Calu3 (cell line): ENCODE results near the gene PRKAR1A. TPM values are rescaled to one million over a fixed set of nuclear protein-coding genes. Genes with fewer than 3 reads are reported as not detected.

Source experiments
- BruUV-seq: library from RNA; stranded (reverse); fragments of 400-500 nt; replicated peaks from 2 replicates; lab custom pipeline; 2021; lab: Mats Ljungman, UMichigan
- CTCF ChIA-PET: fragments of 300-600 bp; sonication (Branson Sonifier 250); formaldehyde crosslinking; loops from one replicate; lab custom pipeline; 2022; ENCODE audit warnings: antibody characterized with exemption; lab: Charles Lee
- DNase-seq: peaks from one replicate; pipeline ENCODE4 v3.0.0; 2022
- H3K27ac Mint-ChIP-seq: one replicate; pipeline ENCODE4 v1.8.0; 2022; ENCODE audit warnings: mixed read lengths; ENCODE audit not compliant: unreplicated experiment
- H3K27me3 Mint-ChIP-seq: one replicate; pipeline ENCODE4 v1.8.0; 2022; ENCODE audit warnings: mixed read lengths; ENCODE audit not compliant: unreplicated experiment
- H3K36me3 Mint-ChIP-seq: one replicate; pipeline ENCODE4 v1.8.0; 2022; ENCODE audit warnings: mild to moderate bottlenecking, moderate library complexity, mixed read lengths; ENCODE audit not compliant: insufficient read depth, unreplicated experiment
- H3K4me1 Mint-ChIP-seq: one replicate; pipeline ENCODE4 v1.8.0; 2022; ENCODE audit warnings: mild to moderate bottlenecking, low read depth, mixed read lengths; ENCODE audit not compliant: unreplicated experiment
- H3K4me3 Mint-ChIP-seq: one replicate; pipeline ENCODE4 v1.8.0; 2022; ENCODE audit warnings: mild to moderate bottlenecking, low read depth, moderate library complexity, mixed read lengths; ENCODE audit not compliant: unreplicated experiment
- H3K9me3 Mint-ChIP-seq: one replicate; pipeline ENCODE4 v1.8.0; 2022; ENCODE audit warnings: low read depth, mixed read lengths; ENCODE audit not compliant: unreplicated experiment
- CTCF ChIP-seq: fragments of 200-600 bp; IDR thresholded peaks from one replicate; pipeline ENCODE4 v1.8.0; 2022; ENCODE audit warnings: antibody characterized with exemption; ENCODE audit not compliant: unreplicated experiment
- intact Hi-C: fragments of 100-400 bp; cut with micrococcal nuclease; formaldehyde crosslinking; loops from one replicate; pipeline ENCODE4 v1.10.0; 2022; ENCODE audit not compliant: unreplicated experiment
- total RNA-seq: library from RNA; stranded (reverse); gene quantifications from 2 replicates; pipeline ENCODE4 v1.2.3, GENCODE V29; 2022

PRKAR1A gene
- total RNA-seq, 1 experiment from 2014 or later: 239 TPM

GRCh38 chr17:68594552-68594951 is 82.3 kb downstream of the PRKAR1A start:
- CTCF ChIA-PET: interaction anchor here (0.5 to 1.2 kb wide), 2 partner anchors 60 to 312 kb away, joined by 4 to 6 read pairs; no protein-coding TSS in a partner anchor
- Mint-ChIP-seq H3K27me3 (peaks cover 44% of the 10 kb centered on the region), H3K36me3 (peaks cover 2% of the 10 kb centered on the region), H3K4me3 (no peak overlapping the region), H3K27ac (no peak overlapping the region), H3K9me3 (no peaks in the 10 kb centered on the region), H3K4me1 (peaks cover 3% of the 10 kb centered on the region)
- TF ChIP-seq CTCF: no peak
- no peak for DNase-seq
- intact Hi-C loops: no loop called here
- no TSS peak for BruUV-seq

- no TSS peak for BruUV-seq
- no peak for DNase-seq
- intact Hi-C loops: no loop called here
- peaks cover 10% of the 10 kb centered on the region for H3K36me3 Mint-ChIP-seq
- TF ChIP-seq CTCF: no peak
- H3K4me3 Mint-ChIP-seq: no peak overlapping the region
- no peaks in the 10 kb centered on the region for H3K9me3 Mint-ChIP-seq
- CTCF ChIA-PET: no interaction called here
- H3K27ac Mint-ChIP-seq: no peak overlapping the region
- H3K4me1 Mint-ChIP-seq: peaks cover 7% of the 10 kb centered on the region
- peaks cover 51% of the 10 kb centered on the region for H3K27me3 Mint-ChIP-seq
Measured at GRCh38 chr17:68595496-68595895, 83.3 kb downstream of the PRKAR1A start.

- TF ChIP-seq CTCF: no peak
- BruUV-seq: no TSS peak
- Mint-ChIP-seq H3K36me3 (peaks cover 11% of the 10 kb centered on the region), H3K27ac (no peak overlapping the region), H3K27me3 (peaks cover 52% of the 10 kb centered on the region), H3K9me3 (no peaks in the 10 kb centered on the region), H3K4me3 (no peak overlapping the region), H3K4me1 (peaks cover 7% of the 10 kb centered on the region)
- intact Hi-C loops: no loop called here
- DNase-seq: no peak
- CTCF ChIA-PET: no interaction called here
Measured at GRCh38 chr17:68595986-68596385, 83.8 kb downstream of the PRKAR1A start.

GRCh38 chr17:68596411-68596945 is 84.2 kb downstream of the PRKAR1A start:
- CTCF ChIA-PET: no interaction called here
- H3K9me3 Mint-ChIP-seq: no peaks in the 10 kb centered on the region
- intact Hi-C loops: no loop called here
- peaks cover 7% of the 10 kb centered on the region for H3K4me1 Mint-ChIP-seq
- no peak overlapping the region for H3K27ac Mint-ChIP-seq
- H3K4me3 Mint-ChIP-seq: no peak overlapping the region
- H3K36me3 Mint-ChIP-seq: peaks cover 11% of the 10 kb centered on the region
- BruUV-seq: no TSS peak
- DNase-seq: no peak
- peaks cover 57% of the 10 kb centered on the region for H3K27me3 Mint-ChIP-seq
- TF ChIP-seq CTCF: no peak
